HG03064 (cell line): ENCODE results near the gene ANKRD13B.

Experiments
- ATAC-seq: cut with Tn5 transposase; IDR thresholded peaks from one replicate; pipeline ENCODE4 v1.9.1; 2021; ENCODE audit warnings: low read depth; ENCODE audit not compliant: unreplicated experiment

Gene ANKRD13B

GRCh38 chr17:29568331-29569244 lies 24.3 kb upstream of the ANKRD13B start, which contains the start of gene TP53I13:
Gene TP53I13, plus strand, starts transcription at chr17:29568701. Its CDS starts 58 bp downstream, at chr17:29568759.
- ATAC-seq: no peak

GRCh38 chr17:29569245-29569950 lies 23.5 kb upstream of the ANKRD13B start:
- no peak for ATAC-seq

- ATAC-seq: no peak
These were observed 22.4 kb upstream of the ANKRD13B start for GRCh38 chr17:29570521-29570920.

DNA sequence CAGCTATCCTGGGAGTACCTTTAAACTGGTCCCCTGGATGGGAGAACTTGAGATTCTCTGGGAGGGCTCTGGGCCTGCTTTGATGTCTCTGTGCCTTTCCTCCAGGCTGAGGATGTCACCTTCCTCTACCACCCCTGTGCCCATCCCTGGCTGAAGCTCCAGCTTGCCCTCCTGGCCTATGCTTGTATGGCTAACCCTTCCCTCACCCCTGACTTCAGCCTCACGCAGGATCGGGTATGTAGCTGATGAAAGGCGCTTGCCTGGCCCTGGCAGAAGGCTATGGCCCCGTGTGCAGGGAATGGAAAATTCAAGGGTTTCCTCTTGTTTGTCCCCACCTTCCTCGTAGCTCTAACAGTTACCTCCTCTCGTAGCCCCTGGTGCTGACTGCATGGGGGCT lies 21.4 kb upstream of the ANKRD13B start:
- ATAC-seq: no peak

DNA sequence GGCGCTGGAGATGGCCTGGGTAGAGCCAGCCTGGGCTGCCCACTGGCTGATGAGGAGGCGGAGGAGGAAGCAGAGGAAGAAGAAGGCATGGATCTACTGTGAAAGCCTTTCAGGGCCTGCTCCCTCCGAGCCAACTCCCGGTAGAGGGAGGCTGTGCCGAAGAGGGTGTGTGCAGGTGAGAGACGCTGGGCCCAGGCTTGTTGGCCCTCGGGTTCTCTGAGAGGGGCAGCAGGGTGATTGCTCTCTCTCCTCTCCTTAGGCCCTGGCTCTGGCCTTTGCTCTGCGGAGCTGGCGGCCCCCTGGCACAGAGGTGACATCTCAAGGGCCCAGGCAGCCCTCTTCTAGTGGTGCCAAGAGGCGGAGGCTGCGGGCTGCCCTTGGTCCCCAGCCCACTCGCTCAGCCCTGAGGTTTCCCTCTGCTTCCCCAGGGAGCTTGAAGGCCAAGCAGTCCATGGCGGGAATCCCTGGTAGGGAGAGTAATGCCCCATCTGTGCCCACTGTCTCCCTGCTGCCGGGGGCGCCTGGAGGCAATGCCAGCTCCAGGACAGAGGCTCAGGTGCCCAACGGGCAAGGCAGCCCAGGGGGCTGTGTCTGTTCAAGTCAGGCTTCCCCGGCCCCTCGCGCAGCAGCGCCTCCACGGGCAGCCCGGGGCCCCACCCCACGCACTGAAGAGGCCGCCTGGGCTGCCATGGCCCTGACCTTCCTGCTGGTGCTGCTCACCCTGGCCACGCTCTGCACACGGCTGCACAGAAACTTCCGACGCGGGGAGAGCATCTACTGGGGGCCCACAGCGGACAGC lies 20.9 kb upstream of the ANKRD13B start:
- ATAC-seq: no peak

DNA sequence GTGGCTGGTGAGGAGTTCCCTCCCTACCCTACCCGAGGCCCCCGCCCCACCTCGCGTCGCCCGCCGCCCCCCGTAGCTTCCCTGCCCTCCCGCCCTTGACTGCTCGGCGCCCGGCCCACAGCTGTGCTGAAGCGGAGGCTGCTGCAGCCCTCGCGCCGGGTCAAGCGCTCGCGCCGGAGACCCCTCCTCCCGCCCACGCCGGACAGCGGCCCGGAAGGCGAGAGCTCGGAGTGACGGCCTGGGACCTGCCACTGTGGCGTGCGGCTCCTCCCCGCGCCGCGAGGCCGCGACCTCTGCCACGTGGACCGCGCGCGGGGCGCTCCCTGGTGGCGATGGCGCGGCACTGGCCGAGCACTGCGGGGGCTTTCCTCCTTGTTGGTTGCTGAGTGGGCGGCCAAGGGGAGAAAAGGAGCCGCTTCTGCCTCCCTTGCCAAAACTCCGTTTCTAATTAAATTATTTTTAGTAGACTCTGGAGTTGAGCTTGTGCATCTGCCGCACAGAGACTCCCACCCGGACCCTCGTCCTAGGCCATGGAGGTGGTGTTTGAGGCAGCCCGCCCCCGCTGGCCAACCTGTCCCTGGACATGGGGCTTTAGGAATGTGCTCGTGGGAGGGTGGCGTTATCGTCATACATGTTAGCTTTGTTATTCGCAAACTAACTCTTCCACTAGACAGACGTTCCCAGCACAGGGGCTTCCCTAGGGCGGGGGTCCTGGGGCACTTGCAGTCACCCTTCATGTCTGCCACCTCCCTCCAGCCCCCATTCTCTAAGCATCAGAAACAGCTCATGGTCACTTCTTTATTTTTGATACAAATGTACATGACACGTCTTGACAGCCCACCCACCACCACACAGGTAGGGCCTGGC lies 20.0 kb upstream of the ANKRD13B start:
- ATAC-seq: no peak

GRCh38 chr17:29573558-29573869 lies 19.4 kb upstream of the ANKRD13B start:
- ATAC-seq: no peak

GRCh38 chr17:29573871-29574731 lies 18.8 kb upstream of the ANKRD13B start:
- no peak for ATAC-seq

DNA sequence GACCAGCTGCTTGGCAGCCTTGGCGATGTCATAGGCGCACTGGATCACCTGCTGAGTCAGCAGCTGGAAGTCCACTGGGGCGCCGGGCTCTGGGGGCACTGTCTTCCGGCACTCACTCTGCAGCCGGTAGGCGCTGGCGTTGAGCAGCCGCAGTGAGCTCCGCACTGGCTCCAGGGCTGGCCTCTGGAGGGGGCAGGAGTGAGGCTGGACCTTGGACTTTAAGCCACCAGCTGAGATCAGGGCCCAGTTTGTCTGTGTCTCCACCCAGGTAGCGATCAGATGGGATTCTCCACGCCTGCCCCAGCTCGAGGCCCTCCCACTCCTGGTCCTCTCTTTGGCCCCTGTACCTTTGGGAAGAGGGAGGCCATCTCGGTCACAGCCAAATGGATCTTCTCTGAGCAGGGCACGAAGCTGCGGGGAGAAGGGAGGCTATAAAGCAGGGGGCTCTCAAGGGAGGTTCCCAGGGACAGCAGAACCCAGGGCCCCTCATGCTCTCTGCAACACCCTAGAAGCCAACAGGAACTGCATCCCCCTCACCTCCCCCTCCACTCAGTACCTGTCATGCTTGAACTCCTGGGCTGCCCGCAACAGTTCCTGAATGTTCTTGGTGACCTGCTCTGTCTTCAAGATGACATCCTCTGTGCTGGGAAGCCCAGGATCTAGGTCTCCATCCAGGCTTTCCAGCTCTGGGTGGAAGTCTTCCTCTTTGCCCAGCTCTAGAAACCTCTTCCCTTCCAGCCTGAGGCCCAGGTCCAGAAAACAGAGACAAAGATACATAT lies 18.0 kb upstream of the ANKRD13B start:
- no peak for ATAC-seq

GRCh38 chr17:29575511-29576213 lies 17.3 kb upstream of the ANKRD13B start:
- ATAC-seq: no peak

- ATAC-seq: no peak
These were observed 16.5 kb upstream of the ANKRD13B start for GRCh38 chr17:29576214-29577000.

DNA sequence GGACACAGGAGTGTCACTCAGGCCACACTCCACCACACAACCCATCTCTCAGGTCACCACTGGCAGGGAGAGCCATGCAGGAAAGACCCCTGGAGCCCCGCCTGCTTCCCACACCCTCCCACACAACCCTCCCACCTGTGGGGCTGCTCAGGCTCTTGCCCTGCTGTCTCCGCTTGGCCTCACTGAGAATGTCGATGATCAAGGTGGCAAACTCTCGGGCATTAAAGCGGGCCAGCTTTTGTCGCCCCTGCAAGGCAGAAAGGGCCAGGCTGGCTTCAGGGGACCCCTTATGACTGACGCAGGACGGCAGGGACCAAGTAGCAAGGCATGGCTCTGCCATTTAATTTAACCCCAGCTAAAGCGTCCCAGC lies 15.9 kb upstream of the ANKRD13B start:
- ATAC-seq: no peak

DNA sequence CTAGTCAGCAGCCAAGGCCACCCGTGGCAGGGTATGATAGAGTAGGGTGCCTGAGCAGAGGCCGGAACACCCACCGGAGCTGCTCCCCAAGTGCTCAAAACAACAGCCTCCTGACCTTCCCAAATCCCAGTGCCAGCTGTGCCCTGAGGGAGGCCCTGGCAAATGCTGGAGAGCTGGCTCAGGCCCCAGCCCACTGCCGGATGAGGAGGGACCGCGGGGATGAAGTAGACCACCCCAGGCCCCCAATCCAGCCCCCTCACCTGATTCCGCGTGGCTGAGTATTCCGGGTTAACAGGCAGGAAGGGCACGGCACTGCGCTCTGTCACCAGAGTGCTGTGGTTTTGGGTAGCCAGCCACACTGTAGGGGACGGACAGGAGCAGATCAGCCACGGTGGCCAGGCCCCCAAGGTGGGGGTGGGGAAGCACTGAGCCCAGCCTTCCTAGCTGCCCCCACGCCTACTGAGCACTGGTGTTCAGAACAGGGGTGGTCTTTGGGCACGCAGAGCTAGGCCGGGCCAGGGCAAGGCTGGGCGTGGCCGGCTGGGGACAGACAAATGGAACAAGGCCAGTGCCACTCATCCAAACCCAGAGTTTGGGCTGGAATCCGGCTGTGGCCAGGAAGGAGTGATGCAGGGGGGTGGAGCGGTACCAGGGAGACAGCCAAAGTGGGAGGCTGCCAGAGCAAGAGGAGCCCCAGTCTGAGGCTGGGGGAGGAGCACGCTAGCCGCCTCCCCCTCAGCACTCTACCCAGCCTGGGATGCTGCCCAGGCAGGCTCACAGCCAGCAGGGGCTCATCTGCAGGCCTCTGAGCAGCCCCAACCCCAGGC lies 15.3 kb upstream of the ANKRD13B start:
- no peak for ATAC-seq

GRCh38 chr17:29578626-29579485 lies 14.1 kb upstream of the ANKRD13B start:
- no peak for ATAC-seq
